Keratinocyte (primary cell): ENCODE results near the gene REXO1. TPM values are rescaled to one million over a fixed set of nuclear protein-coding genes. Genes with fewer than 3 reads are reported as not detected.

Experiments used
- DNase-seq: peaks from one replicate; pipeline ENCODE4 v3.0.0-alpha.2; 2011; ENCODE audit warnings: low read depth, missing footprints, low spot score
- FAIRE-seq: peaks from 2 replicates; lab custom pipeline; 2011; peaks lifted over from hg19 to GRCh38; lab: Jason Lieb, UNC
- H2AFZ ChIP-seq: 2 replicates; pipeline ENCODE4 v1.6.0; 2012; ENCODE audit warnings: low read length, control low read depth, inconsistent platforms; ENCODE audit not compliant: control insufficient read depth
- H3K27ac ChIP-seq: 2 replicates; pipeline ENCODE4 v1.5.1; 2011; ENCODE audit warnings: low read length; ENCODE audit not compliant: control insufficient read depth, insufficient read depth
- H3K27me3 ChIP-seq: 3 replicates; pipeline ENCODE4 v1.6.0; 2011; ENCODE audit warnings: low read length; ENCODE audit not compliant: control insufficient read depth, insufficient read depth; ENCODE audit errors: extremely low read depth
- H3K36me3 ChIP-seq, 2 experiments: 2 replicates in 1 of 2; 3 replicates in 1 of 2; pipeline ENCODE4 v1.5.1; 2011; ENCODE audit warnings: low read length in 2 of 2, mild to moderate bottlenecking in 1 of 2; ENCODE audit not compliant: control insufficient read depth in 2 of 2, insufficient read depth in 2 of 2; ENCODE audit errors: extremely low read depth in 1 of 2
- H3K4me1 ChIP-seq: 3 replicates; pipeline ENCODE4 v1.5.1; 2011; ENCODE audit warnings: low read length; ENCODE audit not compliant: control insufficient read depth, insufficient read depth; ENCODE audit errors: extremely low read depth
- H3K4me2 ChIP-seq: 3 replicates; pipeline ENCODE4 v1.6.0; 2011; ENCODE audit warnings: low read depth, low read length; ENCODE audit not compliant: control insufficient read depth, insufficient read depth; ENCODE audit errors: extremely low read depth
- H3K4me3 ChIP-seq, 3 experiments: fragments of 200-600 bp in 1 of 3; sonication (generic) in 1 of 3; 2 replicates in 2 of 3; 3 replicates in 1 of 3; pipeline ENCODE4 v1.5.1; 2011 to 2016; ENCODE audit warnings: low read length in 3 of 3, mild to moderate bottlenecking in 3 of 3, control low read depth in 2 of 3, inconsistent platforms in 1 of 3, low read depth in 1 of 3, mixed read lengths in 1 of 3, mixed run types in 1 of 3, moderate library complexity in 1 of 3; ENCODE audit not compliant: control insufficient read depth in 2 of 3, insufficient read depth in 2 of 3; ENCODE audit errors: extremely low read depth in 1 of 3
- H3K79me2 ChIP-seq: 2 replicates; pipeline ENCODE4 v1.6.0; 2012; ENCODE audit warnings: low read length; ENCODE audit not compliant: control insufficient read depth, insufficient read depth
- H3K9ac ChIP-seq: 3 replicates; pipeline ENCODE4 v1.6.0; 2011; ENCODE audit warnings: low read length; ENCODE audit not compliant: control insufficient read depth, insufficient read depth; ENCODE audit errors: extremely low read depth
- H3K9me1 ChIP-seq: 3 replicates; pipeline ENCODE4 v1.6.0; 2011; ENCODE audit warnings: low read length; ENCODE audit not compliant: control insufficient read depth, insufficient read depth; ENCODE audit errors: extremely low read depth
- H3K9me3 ChIP-seq: 2 replicates; pipeline ENCODE4 v1.5.1; 2012; ENCODE audit warnings: low read depth, low read length; ENCODE audit not compliant: control insufficient read depth
- H4K20me1 ChIP-seq: 3 replicates; pipeline ENCODE4 v1.6.0; 2011; ENCODE audit warnings: low read length; ENCODE audit not compliant: control insufficient read depth, insufficient read depth; ENCODE audit errors: extremely low read depth
- CTCF ChIP-seq, 3 experiments: IDR thresholded peaks in 1 of 3; conservative IDR thresholded peaks in 1 of 3; optimal IDR thresholded peaks in 1 of 3; 2 replicates in 2 of 3; 3 replicates in 1 of 3; pipeline versions ENCODE3 to v1.5.1; 2011; ENCODE audit warnings: low read length in 3 of 3, mild to moderate bottlenecking in 3 of 3, moderate library complexity in 2 of 3, control low read depth in 1 of 3, inconsistent platforms in 1 of 3; ENCODE audit not compliant: insufficient read depth in 2 of 3; ENCODE audit errors: extremely low read depth in 1 of 3
- EZH2 ChIP-seq: IDR thresholded peaks from one replicate; pipeline ENCODE4 v1.6.1; 2012; ENCODE audit warnings: inconsistent platforms, mild to moderate bottlenecking, low read length, moderate library complexity
- dilution Hi-C: fragments of 300-500 bp; cut with MboI; formaldehyde crosslinking; loops from one replicate; pipeline ENCODE4 v1.7.0; 2020; ENCODE audit warnings: low sequenced_read_pairs; ENCODE audit not compliant: extremely low pct_ligation_motif_present
- polyA plus RNA-seq, 5 experiments: library from polyadenylated mRNA; depleted of rRNA in 3 of 5; stranded (reverse) in 3 of 5; stranded (forward) in 1 of 5; unstranded in 1 of 5; fragments of >200 nt; gene quantifications; 1 replicate in 1 of 5; 2 replicates in 3 of 5; 3 replicates in 1 of 5; pipeline versions ENCODE4 v1.2.1 to v1.2.3, GENCODE V29; 2011 to 2012; ENCODE audit warnings: missing spikeins in 2 of 5, low read depth in 1 of 5, low replicate concordance in 1 of 5

The REXO1 gene
- polyA plus RNA-seq, 1 donor (not counting 4 experiments of a cell fraction or from before 2014, with no cell fraction given): 6.1 TPM

GRCh38 chr19:1837222-1837565 is 11.1 kb downstream of the REXO1 start:
- FAIRE-seq: no peak
- no peak overlapping the region for H3K9ac ChIP-seq

GRCh38 chr19:1836458-1837221 is 11.6 kb downstream of the REXO1 start:
- H4K20me1 ChIP-seq: peaks cover 41% of the 10 kb centered on the region

More at GRCh38 chr19:1837222-1837565, 11.1 kb downstream of the REXO1 start:
- H3K4me3 ChIP-seq: no peak overlapping the region
- no peaks in the 10 kb centered on the region for H3K27me3 ChIP-seq
- H3K79me2 ChIP-seq: peaks cover 86% of the 10 kb centered on the region
- dilution Hi-C loops: no loop called here
- peaks cover 16% of the 10 kb centered on the region for H3K4me1 ChIP-seq
- peaks cover 42% of the 10 kb centered on the region for H4K20me1 ChIP-seq
- TF ChIP-seq EZH2: no peak
- TF ChIP-seq CTCF (optimal IDR thresholded peaks at IDR 0.05 in 1 of 3, IDR thresholded peaks at IDR 0.05 in 1 of 3, conservative IDR thresholded peaks at IDR 0.05 in 1 of 3; ENCODE audit: extremely low read depth in 1 of 3, insufficient read depth in 2 of 3, low read length in 3 of 3): no peak
- no peaks in the 10 kb centered on the region for H3K9me1 ChIP-seq
- no peak overlapping the region for H3K4me2 ChIP-seq
- H3K9me3 ChIP-seq: no peaks in the 10 kb centered on the region
- H3K36me3 ChIP-seq: peaks cover 11% of the 10 kb centered on the region in 2 experiments
- no peak for DNase-seq
- no peak overlapping the region for H3K27ac ChIP-seq
- H2AFZ ChIP-seq: no peak overlapping the region

More at GRCh38 chr19:1836458-1837221, 11.6 kb downstream of the REXO1 start:
- no peak overlapping the region for H2AFZ ChIP-seq
- H3K9me3 ChIP-seq: no peaks in the 10 kb centered on the region
- H3K9me1 ChIP-seq: no peaks in the 10 kb centered on the region
- no peak for TF ChIP-seq EZH2
- no peak for TF ChIP-seq CTCF (optimal IDR thresholded peaks at IDR 0.05 in 1 of 3, IDR thresholded peaks at IDR 0.05 in 1 of 3, conservative IDR thresholded peaks at IDR 0.05 in 1 of 3; ENCODE audit: extremely low read depth in 1 of 3, insufficient read depth in 2 of 3, low read length in 3 of 3)
- no peak overlapping the region for H3K4me3 ChIP-seq
- H3K27me3 ChIP-seq: no peaks in the 10 kb centered on the region
- FAIRE-seq (no peak), DNase-seq (no peak)
- no peak overlapping the region for H3K9ac ChIP-seq
- dilution Hi-C loops: no loop called here
- H3K4me2 ChIP-seq: no peak overlapping the region
- H3K27ac ChIP-seq: no peak overlapping the region
- peaks cover 11% of the 10 kb centered on the region in 2 experiments for H3K36me3 ChIP-seq
- H3K4me1 ChIP-seq: peaks cover 10% of the 10 kb centered on the region
- peaks cover 86% of the 10 kb centered on the region for H3K79me2 ChIP-seq
